ENCODE data around the gene EDARADD.

EDARADD gene

DNA sequence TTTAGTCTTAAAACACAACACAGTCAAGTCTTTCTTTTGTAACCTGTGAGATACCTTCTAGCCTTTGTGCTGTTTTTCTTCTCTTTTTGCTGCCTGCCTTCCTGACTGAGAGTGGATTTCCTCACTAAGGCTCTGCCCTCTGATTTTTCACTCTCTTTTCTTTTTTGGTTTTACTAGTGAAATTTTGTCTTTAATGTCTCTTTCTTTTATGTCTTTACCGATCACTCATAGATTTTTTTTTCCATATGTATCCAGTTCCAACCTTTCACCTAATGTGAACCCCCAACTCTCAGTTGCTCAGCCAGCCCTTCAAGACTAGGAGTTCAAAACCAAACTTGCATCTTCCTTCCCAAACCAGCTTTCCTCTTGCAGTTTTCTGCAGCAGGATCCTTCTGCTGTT lies 136.2 kb downstream of the EDARADD start:
- no peak for TF ChIP-seq EZH2phosphoT487 (IDR thresholded peaks at IDR 0.05; ENCODE audit: low read depth)
- TF ChIP-seq, protein P1, sequence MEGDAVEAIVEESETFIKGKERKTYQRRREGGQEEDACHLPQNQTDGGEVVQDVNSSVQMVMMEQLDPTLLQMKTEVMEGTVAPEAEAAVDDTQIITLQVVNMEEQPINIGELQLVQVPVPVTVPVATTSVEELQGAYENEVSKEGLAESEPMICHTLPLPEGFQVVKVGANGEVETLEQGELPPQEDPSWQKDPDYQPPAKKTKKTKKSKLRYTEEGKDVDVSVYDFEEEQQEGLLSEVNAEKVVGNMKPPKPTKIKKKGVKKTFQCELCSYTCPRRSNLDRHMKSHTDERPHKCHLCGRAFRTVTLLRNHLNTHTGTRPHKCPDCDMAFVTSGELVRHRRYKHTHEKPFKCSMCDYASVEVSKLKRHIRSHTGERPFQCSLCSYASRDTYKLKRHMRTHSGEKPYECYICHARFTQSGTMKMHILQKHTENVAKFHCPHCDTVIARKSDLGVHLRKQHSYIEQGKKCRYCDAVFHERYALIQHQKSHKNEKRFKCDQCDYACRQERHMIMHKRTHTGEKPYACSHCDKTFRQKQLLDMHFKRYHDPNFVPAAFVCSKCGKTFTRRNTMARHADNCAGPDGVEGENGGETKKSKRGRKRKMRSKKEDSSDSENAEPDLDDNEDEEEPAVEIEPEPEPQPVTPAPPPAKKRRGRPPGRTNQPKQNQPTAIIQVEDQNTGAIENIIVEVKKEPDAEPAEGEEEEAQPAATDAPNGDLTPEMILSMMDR (IDR thresholded peaks at IDR 0.05; ENCODE audit: low read depth, low read length): no peak
- Histone ChIP-seq H3K27ac (ENCODE audit: low read length) (no peak overlapping the region), H3K79me2 (ENCODE audit: low read length) (no peaks in the 10 kb centered on the region), H3K9me3 (ENCODE audit: insufficient read depth, low read length) (no peaks in the 10 kb centered on the region), H2AFZ (ENCODE audit: low read depth, low read length) (no peak overlapping the region), H3K4me1 (ENCODE audit: low read length) (peaks cover 17% of the 10 kb centered on the region), H3K27me3 (ENCODE audit: low read depth, low read length) (peaks cover 11% of the 10 kb centered on the region), H3K9ac (ENCODE audit: low read length) (no peak overlapping the region), H3K4me3 (ENCODE audit: low read length) (no peak overlapping the region), H4K20me1 (ENCODE audit: insufficient read depth, low read length) (no peaks in the 10 kb centered on the region), H3K36me3 (replicated peaks; ENCODE audit: low read depth, low read length) (peaks cover 6% of the 10 kb centered on the region), H3K4me2 (ENCODE audit: low read length) (no peak overlapping the region)

DNA sequence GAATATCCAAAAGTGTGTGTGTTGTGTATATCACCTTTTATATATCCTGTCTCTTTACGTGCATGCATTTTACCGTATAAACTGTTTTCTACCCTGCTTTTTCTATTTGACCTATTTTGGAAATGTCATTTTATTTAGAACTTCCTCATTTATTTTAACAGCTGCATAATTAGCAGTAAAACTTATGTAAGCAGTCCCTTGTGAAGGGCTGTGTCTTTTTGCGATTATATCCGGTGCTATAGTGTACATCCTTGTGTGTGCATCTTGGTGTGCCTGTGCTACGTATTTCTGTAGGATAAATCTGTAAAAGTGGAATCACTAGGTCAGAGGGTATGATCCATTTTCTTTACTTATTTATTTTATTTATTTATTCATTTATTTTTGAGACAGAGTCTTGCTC lies 136.9 kb downstream of the EDARADD start:
- Histone ChIP-seq H3K36me3 (replicated peaks; ENCODE audit: low read depth, low read length) (peaks cover 6% of the 10 kb centered on the region), H3K79me2 (ENCODE audit: low read length) (no peaks in the 10 kb centered on the region), H3K4me3 (ENCODE audit: low read length) (no peak overlapping the region), H3K4me1 (ENCODE audit: low read length) (peaks cover 17% of the 10 kb centered on the region), H4K20me1 (ENCODE audit: insufficient read depth, low read length) (no peaks in the 10 kb centered on the region), H3K9ac (ENCODE audit: low read length) (no peak overlapping the region), H3K27me3 (ENCODE audit: low read depth, low read length) (peaks cover 9% of the 10 kb centered on the region), H3K4me2 (ENCODE audit: low read length) (peak overlapping the region; percentile 8; the same call in 1 of the 2 replicates), H2AFZ (ENCODE audit: low read depth, low read length) (no peak overlapping the region), H3K27ac (ENCODE audit: low read length) (no peak overlapping the region), H3K9me3 (ENCODE audit: insufficient read depth, low read length) (no peaks in the 10 kb centered on the region)
- TF ChIP-seq, protein P1 (IDR thresholded peaks at IDR 0.05; ENCODE audit: low read depth, low read length): no peak
- TF ChIP-seq EZH2phosphoT487 (IDR thresholded peaks at IDR 0.05; ENCODE audit: low read depth): no peak

DNA sequence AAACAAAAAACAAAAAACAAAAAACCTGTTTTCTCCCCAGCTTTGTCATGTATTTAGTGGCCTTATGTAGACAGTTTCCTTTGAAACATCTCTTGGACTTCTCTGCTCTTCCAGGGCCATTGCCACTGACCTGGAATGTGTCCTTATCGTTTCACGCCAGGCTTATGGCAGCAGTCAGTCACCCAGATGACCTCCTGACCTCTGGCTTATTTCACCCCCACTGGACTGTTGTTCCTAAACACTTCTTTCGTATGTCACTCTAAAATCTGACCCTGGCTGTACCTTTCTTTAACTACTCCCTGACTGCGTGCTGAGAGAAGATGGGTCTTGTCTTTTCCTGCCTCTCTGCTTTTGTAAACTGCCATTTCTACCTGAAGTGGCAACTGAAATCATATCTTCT lies 138.8 kb downstream of the EDARADD start:
- H3K9me3 ChIP-seq (ENCODE audit: insufficient read depth, low read length): no peaks in the 10 kb centered on the region
- peaks cover 6% of the 10 kb centered on the region for H3K36me3 ChIP-seq (replicated peaks; ENCODE audit: low read depth, low read length)
- H2AFZ ChIP-seq (ENCODE audit: low read depth, low read length): no peak overlapping the region
- H4K20me1 ChIP-seq (ENCODE audit: insufficient read depth, low read length): no peaks in the 10 kb centered on the region
- no peak overlapping the region for H3K4me2 ChIP-seq (ENCODE audit: low read length)
- no peak overlapping the region for H3K9ac ChIP-seq (ENCODE audit: low read length)
- peaks cover 17% of the 10 kb centered on the region for H3K4me1 ChIP-seq (ENCODE audit: low read length)
- no peak overlapping the region for H3K27ac ChIP-seq (ENCODE audit: low read length)
- H3K79me2 ChIP-seq (ENCODE audit: low read length): no peaks in the 10 kb centered on the region
- no peak for TF ChIP-seq EZH2phosphoT487 (IDR thresholded peaks at IDR 0.05; ENCODE audit: low read depth)
- TF ChIP-seq, protein P1 (IDR thresholded peaks at IDR 0.05; ENCODE audit: low read depth, low read length): no peak
- no peak overlapping the region for H3K4me3 ChIP-seq (ENCODE audit: low read length)
- no peaks in the 10 kb centered on the region for H3K27me3 ChIP-seq (ENCODE audit: low read depth, low read length)

DNA sequence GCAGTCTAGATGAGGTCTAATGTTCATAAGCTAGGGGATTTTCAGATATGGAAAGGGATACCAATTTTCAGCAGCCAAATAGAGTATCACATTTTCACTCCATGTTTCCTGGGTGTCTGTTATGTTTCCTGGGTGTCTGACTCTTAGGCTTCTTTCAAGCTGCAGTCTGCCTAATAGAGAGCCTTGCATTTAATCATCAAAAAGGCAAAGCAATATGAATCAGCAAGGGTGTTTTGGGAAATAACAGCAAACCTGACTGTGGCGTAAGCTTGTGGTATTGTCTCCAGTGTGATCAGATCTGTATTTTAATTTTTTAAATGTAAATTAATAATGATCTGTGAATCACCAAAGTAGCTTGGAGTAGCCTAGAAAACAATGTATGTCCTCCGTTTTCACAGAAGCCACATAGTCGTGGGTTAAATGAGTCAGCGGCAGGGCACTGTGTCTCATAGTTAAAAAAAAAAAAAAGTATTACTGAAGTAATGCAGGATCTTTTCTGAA lies 140.1 kb downstream of the EDARADD start:
- H3K4me3 ChIP-seq (ENCODE audit: low read length): no peak overlapping the region

More for the DNA sequence above, 140.1 kb downstream of the EDARADD start:
- H4K20me1 ChIP-seq (ENCODE audit: insufficient read depth, low read length): no peaks in the 10 kb centered on the region
- peaks cover 6% of the 10 kb centered on the region for H3K36me3 ChIP-seq (replicated peaks; ENCODE audit: low read depth, low read length)
- no peak overlapping the region for H3K9ac ChIP-seq (ENCODE audit: low read length)
- TF ChIP-seq EZH2phosphoT487 (IDR thresholded peaks at IDR 0.05; ENCODE audit: low read depth): no peak
- TF ChIP-seq, protein P1 (IDR thresholded peaks at IDR 0.05; ENCODE audit: low read depth, low read length): no peak
- H3K79me2 ChIP-seq (ENCODE audit: low read length): no peaks in the 10 kb centered on the region
- H3K4me2 ChIP-seq (ENCODE audit: low read length): no peak overlapping the region
- H3K27me3 ChIP-seq (ENCODE audit: low read depth, low read length): no peaks in the 10 kb centered on the region
- no peak overlapping the region for H3K27ac ChIP-seq (ENCODE audit: low read length)
- H3K9me3 ChIP-seq (ENCODE audit: insufficient read depth, low read length): no peaks in the 10 kb centered on the region
- no peak overlapping the region for H2AFZ ChIP-seq (ENCODE audit: low read depth, low read length)
- H3K4me1 ChIP-seq (ENCODE audit: low read length): peaks cover 17% of the 10 kb centered on the region

Data from OCI-LY3 (cell line).